NB4 (cell line): ENCODE results near the gene MACROD2.

Experiments used
- DNase-seq: peaks from one replicate; pipeline ENCODE4 v3.0.0; 2010; ENCODE audit warnings: low read depth
- H3K4me3 ChIP-seq: one replicate; pipeline ENCODE4 v1.5.1; 2011; ENCODE audit warnings: mild to moderate bottlenecking, low read depth, low read length, moderate library complexity
- MYC ChIP-seq: IDR thresholded peaks from 2 replicates; pipeline ENCODE4 v1.6.1; 2011; ENCODE audit warnings: low read depth, low read length
- POLR2A ChIP-seq: IDR thresholded peaks from 2 replicates; pipeline ENCODE4 v1.6.1; 2011; ENCODE audit warnings: mild to moderate bottlenecking; ENCODE audit not compliant: insufficient read length; ENCODE audit errors: extremely low read depth
- TF ChIP-seq, protein P1 (sequence below): IDR thresholded peaks from one replicate; pipeline ENCODE4 v1.5.1; 2012; ENCODE audit warnings: low read depth, low read length
- TF ChIP-seq, protein P2 (sequence below): IDR thresholded peaks from 2 replicates; pipeline ENCODE4 v1.6.1; 2011; ENCODE audit warnings: low read depth, low read length

The MACROD2 gene

DNA sequence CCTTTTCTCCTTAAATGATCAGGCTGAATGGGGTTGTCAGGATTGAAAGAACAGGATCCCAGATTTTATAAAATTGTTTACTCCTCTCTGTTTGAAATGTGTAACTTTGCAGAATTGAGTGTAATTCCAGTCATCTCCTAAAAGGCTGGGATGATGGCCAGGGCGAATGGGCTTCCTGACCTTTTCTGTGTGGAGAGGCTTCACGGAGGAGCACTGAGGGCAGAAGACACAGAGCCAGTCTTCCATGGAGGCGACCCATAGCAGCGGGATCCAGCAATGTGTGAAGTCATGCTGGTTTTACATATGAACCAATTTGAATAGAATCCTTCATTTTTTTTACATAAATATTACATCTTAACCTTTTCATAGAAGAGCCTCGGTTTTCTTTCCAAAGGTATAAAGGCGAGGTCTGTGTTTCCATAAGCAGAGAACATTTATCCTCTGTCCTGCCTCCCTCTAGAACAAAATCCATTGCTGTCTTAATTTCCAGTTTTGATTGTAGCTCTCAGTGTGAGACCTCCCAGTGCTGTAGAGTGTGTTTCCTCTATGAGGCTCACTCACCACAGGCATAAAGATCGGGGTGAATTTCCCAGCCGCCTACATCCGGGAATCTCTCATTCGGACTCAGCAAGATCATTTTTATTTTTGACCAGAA is 711.8 kb downstream of the MACROD2 start:
- DNase-seq = no peak
- no peak overlapping the region for H3K4me3 ChIP-seq
- TF ChIP-seq, protein P1, sequence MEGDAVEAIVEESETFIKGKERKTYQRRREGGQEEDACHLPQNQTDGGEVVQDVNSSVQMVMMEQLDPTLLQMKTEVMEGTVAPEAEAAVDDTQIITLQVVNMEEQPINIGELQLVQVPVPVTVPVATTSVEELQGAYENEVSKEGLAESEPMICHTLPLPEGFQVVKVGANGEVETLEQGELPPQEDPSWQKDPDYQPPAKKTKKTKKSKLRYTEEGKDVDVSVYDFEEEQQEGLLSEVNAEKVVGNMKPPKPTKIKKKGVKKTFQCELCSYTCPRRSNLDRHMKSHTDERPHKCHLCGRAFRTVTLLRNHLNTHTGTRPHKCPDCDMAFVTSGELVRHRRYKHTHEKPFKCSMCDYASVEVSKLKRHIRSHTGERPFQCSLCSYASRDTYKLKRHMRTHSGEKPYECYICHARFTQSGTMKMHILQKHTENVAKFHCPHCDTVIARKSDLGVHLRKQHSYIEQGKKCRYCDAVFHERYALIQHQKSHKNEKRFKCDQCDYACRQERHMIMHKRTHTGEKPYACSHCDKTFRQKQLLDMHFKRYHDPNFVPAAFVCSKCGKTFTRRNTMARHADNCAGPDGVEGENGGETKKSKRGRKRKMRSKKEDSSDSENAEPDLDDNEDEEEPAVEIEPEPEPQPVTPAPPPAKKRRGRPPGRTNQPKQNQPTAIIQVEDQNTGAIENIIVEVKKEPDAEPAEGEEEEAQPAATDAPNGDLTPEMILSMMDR = no peak
- TF ChIP-seq, protein P2, sequence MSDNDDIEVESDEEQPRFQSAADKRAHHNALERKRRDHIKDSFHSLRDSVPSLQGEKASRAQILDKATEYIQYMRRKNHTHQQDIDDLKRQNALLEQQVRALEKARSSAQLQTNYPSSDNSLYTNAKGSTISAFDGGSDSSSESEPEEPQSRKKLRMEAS = no peak
- TF ChIP-seq MYC (no peak), POLR2A (no peak)

DNA sequence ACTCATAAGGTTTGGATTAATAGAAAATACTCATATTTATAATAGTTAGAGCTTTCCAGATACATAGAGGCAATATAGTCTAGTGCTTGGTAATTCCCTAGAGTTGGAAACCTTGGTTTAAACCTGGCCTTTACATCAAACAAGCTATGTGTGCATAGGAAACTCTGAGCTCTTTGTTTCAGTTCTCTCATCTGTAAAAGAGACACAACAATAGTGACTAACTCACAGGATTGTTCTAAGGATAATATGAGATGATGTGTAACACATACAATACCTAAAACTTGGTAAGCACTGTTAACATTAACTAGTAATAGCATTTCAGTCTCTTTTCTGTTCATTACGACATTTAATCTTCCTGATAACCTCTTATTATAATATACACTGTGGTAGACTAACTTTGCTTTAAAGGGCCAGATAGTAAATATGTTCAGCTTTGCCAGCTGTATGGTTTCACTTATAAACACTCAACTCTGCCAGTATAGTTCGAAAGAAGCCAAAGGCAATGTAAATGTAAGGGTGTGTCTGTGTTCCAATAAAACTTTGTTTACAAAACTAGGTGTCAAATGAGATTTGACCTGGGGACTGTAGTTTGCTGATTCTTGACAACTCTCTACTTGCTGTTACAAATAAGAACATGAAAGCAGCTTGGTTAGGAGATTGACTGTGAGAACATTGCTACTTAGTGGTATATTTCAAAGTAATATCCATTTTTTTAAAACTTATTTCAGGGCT is 712.7 kb downstream of the MACROD2 start:
- H3K4me3 ChIP-seq = no peak overlapping the region
- TF ChIP-seq, protein P2 = no peak
- TF ChIP-seq POLR2A = no peak
- TF ChIP-seq MYC = no peak
- TF ChIP-seq, protein P1 = no peak
- no peak for DNase-seq

DNA sequence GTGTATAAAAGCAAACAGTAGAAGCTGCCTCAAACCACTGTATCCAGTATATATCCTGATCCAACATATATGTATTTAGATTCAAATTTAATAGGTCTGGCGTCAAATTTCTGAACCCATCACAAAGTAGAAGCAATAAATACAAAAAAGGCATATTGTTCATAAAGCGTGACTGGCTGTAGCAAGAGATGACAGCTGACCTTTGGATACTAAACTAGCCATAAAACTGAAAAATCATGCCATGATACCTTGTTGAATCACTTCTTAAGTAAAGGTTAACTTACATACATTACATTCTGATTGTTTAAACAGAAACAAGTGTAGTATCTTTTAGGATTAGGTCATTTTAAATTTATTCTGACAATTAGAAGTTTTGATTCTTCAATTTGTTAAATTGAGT is 714.1 kb downstream of the MACROD2 start:
- no peak overlapping the region for H3K4me3 ChIP-seq
- TF ChIP-seq, protein P2 = no peak
- TF ChIP-seq, protein P1 = no peak
- TF ChIP-seq POLR2A (no peak), MYC (no peak)
- DNase-seq = no peak

DNA sequence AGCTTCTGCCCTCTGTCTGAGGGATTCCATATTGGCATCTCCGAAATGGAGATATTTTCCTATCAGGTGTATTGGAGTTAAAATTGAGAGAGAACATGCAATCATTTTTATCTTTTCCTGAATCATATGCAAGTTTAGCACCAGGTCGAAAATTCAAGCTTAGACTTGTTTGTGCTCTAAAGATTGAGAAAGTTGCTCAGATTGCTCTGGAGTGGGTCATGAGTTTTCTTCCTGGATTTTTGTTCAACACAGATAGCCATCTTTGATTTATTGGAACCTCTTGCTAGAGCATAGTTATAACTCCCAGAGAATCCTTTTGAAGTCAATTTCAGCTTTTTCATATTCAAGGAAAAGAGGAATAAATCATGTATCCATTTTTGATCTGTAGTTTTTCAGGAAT is 715.6 kb downstream of the MACROD2 start:
- H3K4me3 ChIP-seq = no peak overlapping the region
- TF ChIP-seq POLR2A (no peak), MYC (no peak)
- TF ChIP-seq, protein P1 = no peak
- TF ChIP-seq, protein P2 = no peak
- no peak for DNase-seq

DNA sequence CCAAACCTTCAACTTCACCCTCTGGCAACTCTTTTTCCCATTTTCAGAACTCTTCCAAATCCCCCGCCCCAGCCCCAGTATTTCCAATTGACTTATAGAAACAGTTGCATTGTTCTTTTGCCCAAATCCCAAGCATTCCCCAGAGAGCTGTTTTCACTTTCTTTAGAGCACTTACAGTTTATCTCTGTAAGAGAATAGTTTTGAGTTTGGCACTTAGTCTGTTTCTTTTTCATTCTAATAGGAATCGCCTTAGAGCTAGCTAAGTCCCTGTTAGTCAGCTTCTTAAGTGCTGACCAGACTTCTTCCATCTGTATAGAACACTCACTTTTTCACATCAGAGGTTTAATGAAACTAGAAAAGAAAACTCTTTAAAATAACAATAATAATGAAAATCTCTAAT is 716.3 kb downstream of the MACROD2 start:
- DNase-seq = no peak
- H3K4me3 ChIP-seq = no peak overlapping the region
- TF ChIP-seq POLR2A (no peak), MYC (no peak)
- TF ChIP-seq, protein P1 = no peak
- TF ChIP-seq, protein P2 = no peak
